SK-N-SH (cell line): ENCODE measurements around the gene PDE4C.

Experiments used
- CTCF ChIP-seq: fragments of 200-600 bp; sonication (generic); IDR thresholded peaks from 2 replicates; pipeline ENCODE4 v1.6.1; 2017; ENCODE audit warnings: antibody characterized with exemption, mild to moderate bottlenecking, moderate library complexity
- POLR2AphosphoS5 ChIP-seq: IDR thresholded peaks from 2 replicates; pipeline ENCODE4 v1.6.1; 2012; ENCODE audit warnings: low read depth, low read length
- USF2 ChIP-seq: fragments of 150-350 bp; IDR thresholded peaks from 2 replicates; pipeline ENCODE4 v1.6.1; 2017; ENCODE audit warnings: antibody characterized with exemption, low read length, low read depth, borderline replicate concordance

GRCh38 chr19:18202397-18202777 lies 23.9 kb downstream of the PDE4C start:
- TF ChIP-seq POLR2AphosphoS5 (no peak), CTCF (no peak), USF2 (no peak)
